ENCODE measurements around the gene PTRH1. TPM values are rescaled to one million over a fixed set of nuclear protein-coding genes. Genes with fewer than 3 reads are reported as not detected.
A peak's percentile ranks its signal among the peaks of the same experiment; 100 is the strongest.

PTRH1 gene
- total and polyA plus RNA-seq, 8 donors = 2.9 to 50.4 (median 16.9) TPM

- no peak overlapping the region for H3K4me3 ChIP-seq
- TF ChIP-seq POLR2AphosphoS5 (IDR thresholded peaks at IDR 0.05) (no peak), POLR2A (IDR thresholded peaks at IDR 0.05) (no peak), EP300 (IDR thresholded peaks at IDR 0.05) (no peak), CTCF (IDR thresholded peaks at IDR 0.05) (no peak)
- no peak for DNase-seq
- peaks cover 15 to 94% (median 79%) of the 10 kb centered on the region in 4 donors for H3K36me3 ChIP-seq
- WGBS, 5 donors = 71 to 88% (median 84%) methylated on average over 3 of the region's 3 CpGs
- H3K27me3 ChIP-seq = no peaks in the 10 kb centered on the region
- no peaks in the 10 kb centered on the region for H3K9me3 ChIP-seq
- no peak overlapping the region for H3K27ac ChIP-seq
- no peaks in the 10 kb centered on the region for H3K4me1 ChIP-seq
- intact Hi-C loops (cut with DNase I; ENCODE audit: low total_unique reads) = no loop called here
Measured at GRCh38 chr9:127667127-127667844, 48.2 kb downstream of the PTRH1 start.

GRCh38 chr9:127664678-127665507 is 50.6 kb downstream of the PTRH1 start:
- Histone ChIP-seq H3K9me3 (no peaks in the 10 kb centered on the region), H3K27me3 (no peaks in the 10 kb centered on the region), H3K4me3 (no peak overlapping the region), H3K27ac (no peak overlapping the region), H3K4me1 (peaks cover 0 to 4% (median 0%) of the 10 kb centered on the region in 4 donors), H3K36me3 (peaks cover 6 to 89% (median 77%) of the 10 kb centered on the region in 4 donors)
- WGBS, 5 donors = 75 to 87% (median 81%) methylated on average over 5 to 10 of the region's 10 CpGs
- intact Hi-C loops (cut with DNase I; ENCODE audit: low total_unique reads) = no loop called here
- TF ChIP-seq CTCF (IDR thresholded peaks at IDR 0.05) = no peak
- no peak for TF ChIP-seq POLR2AphosphoS5 (IDR thresholded peaks at IDR 0.05)
- TF ChIP-seq EP300 (IDR thresholded peaks at IDR 0.05) = no peak
- no peak for TF ChIP-seq POLR2A (IDR thresholded peaks at IDR 0.05)
- DNase-seq = peak in 1 of 2 donors; percentile 24

- peaks cover 0 to 4% (median 0%) of the 10 kb centered on the region in 4 donors for H3K4me1 ChIP-seq
- H3K9me3 ChIP-seq = no peaks in the 10 kb centered on the region
- DNase-seq = no peak
- H3K27me3 ChIP-seq = no peaks in the 10 kb centered on the region
- WGBS, 5 donors = 82 to 94% (median 90%) methylated on average over 7 of the region's 7 CpGs
- no peak for TF ChIP-seq EP300 (IDR thresholded peaks at IDR 0.05)
- no peak for TF ChIP-seq POLR2AphosphoS5 (IDR thresholded peaks at IDR 0.05)
- TF ChIP-seq CTCF (IDR thresholded peaks at IDR 0.05) = no peak
- no peak for TF ChIP-seq POLR2A (IDR thresholded peaks at IDR 0.05)
- H3K4me3 ChIP-seq = no peak overlapping the region
- H3K36me3 ChIP-seq = peaks cover 6 to 89% (median 75%) of the 10 kb centered on the region in 4 donors
- intact Hi-C loops (cut with DNase I; ENCODE audit: low total_unique reads) = no loop called here
- H3K27ac ChIP-seq = no peak overlapping the region
Measured at GRCh38 chr9:127664324-127664677, 51.2 kb downstream of the PTRH1 start.

Other genes starting within 250 kb of the PTRH1 start
- gene STXBP1, start 103.4 kb downstream of the PTRH1 start, total RNA-seq = 10 to 100 TPM; 14.9 to 77.7 (median 31.3) TPM
- gene STXBP1, start 103.4 kb downstream of the PTRH1 start, polyA plus RNA-seq = 1 to 10 TPM; 5.2 to 8.7 (median 7.6) TPM
- gene CFAP157, start 8.7 kb downstream of the PTRH1 start, total RNA-seq = 1 to 10 TPM in 1 of 5 donors, under 1 TPM in 1, not detected in 3; 0.14 to 7.6 TPM
- under 1 TPM; 0.18 to 0.61 (median 0.19) TPM for gene CFAP157, start 8.7 kb downstream of the PTRH1 start, polyA plus RNA-seq
- not detected for gene TTC16, start 416 bp upstream of the PTRH1 start, total RNA-seq
- gene TTC16, start 416 bp upstream of the PTRH1 start, polyA plus RNA-seq = under 1 TPM in 2 of 3 donors, not detected in 1; 0.08 to 0.12 TPM
- 10 to 100 TPM in 3 of 5 donors, 1 to 10 TPM in 2; 5.0 to 87.8 (median 14.6) TPM for gene TOR2A, start 19.6 kb upstream of the PTRH1 start, total RNA-seq
- 10 to 100 TPM in 1 of 3 donors, 1 to 10 TPM in 2; 6.1 to 12.4 (median 9.7) TPM for gene TOR2A, start 19.6 kb upstream of the PTRH1 start, polyA plus RNA-seq
- 10 to 100 TPM in 1 of 5 donors, 1 to 10 TPM in 2, not detected in 2; 1.8 to 38.1 (median 5.1) TPM for gene SH2D3C, start 63.0 kb upstream of the PTRH1 start, total RNA-seq
- 1 to 10 TPM; 3.5 to 4.7 (median 4.3) TPM for gene SH2D3C, start 63.0 kb upstream of the PTRH1 start, polyA plus RNA-seq
- 100 to 1,000 TPM in 1 of 5 donors, 10 to 100 TPM in 4; 42.8 to 114 (median 92.7) TPM for gene CDK9, start 70.4 kb upstream of the PTRH1 start, total RNA-seq
- gene CDK9, start 70.4 kb upstream of the PTRH1 start, polyA plus RNA-seq = 10 to 100 TPM; 25.3 to 34.7 (median 34.4) TPM
- 100 to 1,000 TPM in 2 of 5 donors, 10 to 100 TPM in 3; 67.0 to 235 (median 97.1) TPM for gene FPGS, start 87.2 kb upstream of the PTRH1 start, total RNA-seq
- 10 to 100 TPM; 29.1 to 42.7 (median 30.2) TPM for gene FPGS, start 87.2 kb upstream of the PTRH1 start, polyA plus RNA-seq
- 10 to 100 TPM in 4 of 5 donors, 1 to 10 TPM in 1; 4.0 to 58.5 (median 44.3) TPM for gene ENG, start 139.0 kb upstream of the PTRH1 start, total RNA-seq
- gene ENG, start 139.0 kb upstream of the PTRH1 start, polyA plus RNA-seq = 10 to 100 TPM; 16.0 to 28.8 (median 21.5) TPM
- gene AK1, start 162.0 kb upstream of the PTRH1 start, total RNA-seq = 10 to 100 TPM in 3 of 5 donors, 1 to 10 TPM in 1, not detected in 1; 7.2 to 88.3 (median 39.8) TPM
- 10 to 100 TPM; 64.4 to 92.1 (median 89.7) TPM for gene AK1, start 162.0 kb upstream of the PTRH1 start, polyA plus RNA-seq
- gene ST6GALNAC6, start 183.9 kb upstream of the PTRH1 start, total RNA-seq = 100 to 1,000 TPM in 2 of 5 donors, 10 to 100 TPM in 3; 18.0 to 145 (median 92.4) TPM
- gene ST6GALNAC6, start 183.9 kb upstream of the PTRH1 start, polyA plus RNA-seq = 10 to 100 TPM; 32.8 to 63.8 (median 42.2) TPM
- 10 to 100 TPM in 3 of 5 donors, 1 to 10 TPM in 2; 3.7 to 33.6 (median 14.5) TPM for gene ST6GALNAC4, start 201.4 kb upstream of the PTRH1 start, total RNA-seq
- 10 to 100 TPM; 10.5 to 14.2 (median 11.8) TPM for gene ST6GALNAC4, start 201.4 kb upstream of the PTRH1 start, polyA plus RNA-seq
- 10 to 100 TPM in 3 of 5 donors, under 1 TPM in 1, not detected in 1; 0.55 to 98.0 (median 19.1) TPM for gene PIP5KL1, start 215.1 kb upstream of the PTRH1 start, total RNA-seq
- gene PIP5KL1, start 215.1 kb upstream of the PTRH1 start, polyA plus RNA-seq = 1 to 10 TPM in 2 of 3 donors, under 1 TPM in 1; 0.50 to 3.3 (median 2.3) TPM
- gene DPM2, start 222.2 kb upstream of the PTRH1 start, total RNA-seq = 10 to 100 TPM in 4 of 5 donors, 1 to 10 TPM in 1; 1.7 to 98.2 (median 55.4) TPM
- 10 to 100 TPM; 27.0 to 38.0 (median 32.5) TPM for gene DPM2, start 222.2 kb upstream of the PTRH1 start, polyA plus RNA-seq

All from stomach (tissue), 9 donors.